Erythroblast (primary cell): ENCODE results near the gene ALPI.

Source experiments
- GATA1 ChIP-seq: IDR thresholded peaks from 2 replicates; pipeline ENCODE4 v1.6.1; 2011; ENCODE audit warnings: low read depth, mild to moderate bottlenecking, control low read depth, low read length, moderate library complexity
- POLR2A ChIP-seq: IDR thresholded peaks from 2 replicates; pipeline ENCODE4 v1.6.1; 2011; ENCODE audit warnings: mild to moderate bottlenecking, low read length

DNA sequence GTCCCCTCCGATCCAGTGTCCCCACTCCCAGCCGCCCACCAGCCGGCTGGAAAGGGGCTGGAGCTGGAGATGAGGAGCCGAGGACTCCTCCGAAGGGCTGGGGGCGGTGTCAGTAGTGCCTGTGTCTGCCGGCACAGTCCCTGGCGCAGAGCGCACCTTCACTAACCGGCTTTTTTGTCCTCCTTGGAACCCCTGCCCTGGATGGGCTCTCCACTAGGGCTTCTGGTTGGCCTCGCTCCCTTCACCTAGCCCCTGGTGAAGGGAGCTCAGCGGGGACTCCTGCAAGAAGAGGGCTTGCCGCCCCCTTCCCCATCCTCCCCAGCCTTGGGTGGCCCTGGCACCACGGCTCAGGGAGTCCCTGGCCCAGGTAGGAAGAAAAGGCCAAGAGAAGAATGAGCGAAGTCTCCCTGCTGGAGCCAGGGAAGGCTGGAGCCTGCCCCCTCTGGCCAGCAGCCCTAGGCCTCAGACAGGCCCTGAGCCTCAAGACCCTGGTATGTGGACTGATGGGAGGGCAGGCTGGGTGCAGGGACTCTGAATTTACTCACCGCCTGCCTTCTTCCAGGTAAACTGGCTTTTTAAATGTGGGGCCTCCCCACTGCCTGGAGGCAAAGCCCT lies 32.3 kb downstream of the ALPI start:
- TF ChIP-seq POLR2A (no peak), GATA1 (no peak)
